ENCODE results near the gene MYOZ1. TPM values are rescaled to one million over a fixed set of nuclear protein-coding genes. Genes with fewer than 3 reads are reported as not detected.
A peak's percentile ranks its signal among the peaks of the same experiment; 100 is the strongest.

MYOZ1 gene
- total and polyA plus RNA-seq, 2 of the 4 experiments (the other 2 are of a cell fraction), result 0.18 to 0.29 TPM

- Histone ChIP-seq H3K4me2 (ENCODE audit: low read depth, low read length) (no peak overlapping the region), H3K27me3 (ENCODE audit: control insufficient read depth, insufficient read depth, low read length) (no peaks in the 10 kb centered on the region), H4K20me1 (ENCODE audit: insufficient read depth, low read length) (no peaks in the 10 kb centered on the region), H3K79me1 (ENCODE audit: low read depth in 1 of 2, low read length in 2 of 2) (no peaks in the 10 kb centered on the region), H3K27ac (ENCODE audit: insufficient read depth, low read length) (no peak overlapping the region), H2BK20ac (ENCODE audit: low read depth, low read length) (no peak overlapping the region), H2BK5ac (ENCODE audit: low read depth, low read length, poor library complexity, severe bottlenecking) (no peak overlapping the region), H4K8ac (ENCODE audit: low read depth in 2 of 2, low read length in 2 of 2) (no peak overlapping the region), H2AK5ac (ENCODE audit: low read depth, low read length) (no peak overlapping the region), H3K9me3 (ENCODE audit: control insufficient read depth, insufficient read depth, low read length) (no peaks in the 10 kb centered on the region), H3K4ac (ENCODE audit: low read depth, low read length) (no peak overlapping the region), H4K91ac (ENCODE audit: insufficient read depth, low read depth, low read length) (no peak overlapping the region), H2BK15ac (ENCODE audit: low read depth, low read length) (no peak overlapping the region), H2AK9ac (replicated peaks; ENCODE audit: low read depth, low read length, poor library complexity) (no peak overlapping the region), H3K9me1 (ENCODE audit: insufficient read depth, low read length) (peaks cover 3% of the 10 kb centered on the region; the same call in 1 of the 2 replicates), H3K4me3 (ENCODE audit: insufficient read depth, low read depth, low read length) (no peak overlapping the region), H3K56ac (ENCODE audit: extremely low read depth, insufficient read depth, low read length) (no peak overlapping the region), H3K23ac (ENCODE audit: low read depth, low read length) (no peak overlapping the region), H4K5ac (ENCODE audit: low read depth, low read length) (no peak overlapping the region), H3K36me3 (ENCODE audit: control insufficient read depth, insufficient read depth, low read length) (no peaks in the 10 kb centered on the region), H2AFZ (replicated peaks; ENCODE audit: low read length, poor library complexity) (no peak overlapping the region), H3K18ac (ENCODE audit: low read depth, low read length) (no peak overlapping the region), H3K4me1 (ENCODE audit: control insufficient read depth, insufficient read depth, low read length) (no peaks in the 10 kb centered on the region), H3K9ac (ENCODE audit: low read depth, low read length) (no peak overlapping the region), H3K14ac (replicated peaks; ENCODE audit: low read depth, low read length) (no peak overlapping the region), H2BK120ac (ENCODE audit: low read depth, low read length) (no peak overlapping the region)
- dilution Hi-C loops (cut with HindIII; ENCODE audit: low sequenced_read_pairs, unreplicated experiment) (no loop called here), in situ Hi-C loops (cut with MboI; ENCODE audit: low sequenced_read_pairs) (no loop called here), intact Hi-C loops (cut with micrococcal nuclease) (no loop called here)
- ChIA-PET POLR2A (ENCODE audit: unreplicated experiment) (no interaction called here), CTCF (interaction anchor here (0.6 to 0.7 kb wide), 3 partner anchors 8 to 34 kb away, joined by 3 to 6 read pairs (median 5); no protein-coding TSS in a partner anchor)
- ATAC-seq (ENCODE audit: low read depth), result no peak
- TF ChIP-seq RCOR1 (IDR thresholded peaks at IDR 0.05; ENCODE audit: insufficient replicate concordance, low read length) (no peak), CEBPB (IDR thresholded peaks at IDR 0.05; ENCODE audit: low read depth, low read length) (no peak), FOS (IDR thresholded peaks at IDR 0.05; ENCODE audit: low read depth, low read length) (no peak)
- BruUV-seq (replicated peaks), result no TSS peak
- peak; percentile 24 for DNase-seq
- WGBS, 2 experiments (ENCODE audit: extremely low coverage in 2 of 2, insufficient read length in 1 of 2), result 60% methylated on average over 2 of the region's 3 CpGs; no CpG with 5 or more reads in 1 of the 2 experiments
Observed at GRCh38 chr10:73601486-73601921, 39.8 kb downstream of the MYOZ1 start.

Measured in IMR-90 (cell line).